ENCODE results near the gene DLX4. TPM values are rescaled to one million over a fixed set of nuclear protein-coding genes. Genes with fewer than 3 reads are reported as not detected.

The DLX4 gene
- total RNA-seq, 4 donors from 2014 or later = 0.37 TPM; not detected in 3

- DNase-seq (ENCODE audit: low spot score) (no peak), ATAC-seq (ENCODE audit: low FRiP score) (no peak)
- no peak for TF ChIP-seq CTCF (IDR thresholded peaks at IDR 0.05)
Measured at GRCh38 chr17:49996121-49996494, 27.1 kb downstream of the DLX4 start.

GRCh38 chr17:49996495-49997300 is 27.7 kb downstream of the DLX4 start:
- peak; percentile 48 for ATAC-seq (ENCODE audit: low FRiP score)
- DNase-seq (ENCODE audit: low spot score) = no peak
- TF ChIP-seq CTCF (IDR thresholded peaks at IDR 0.05) = peak in 2 of 3 donors; percentile 83 to 93

GRCh38 chr17:49997301-49997650 is 28.3 kb downstream of the DLX4 start:
- no peak for TF ChIP-seq CTCF (IDR thresholded peaks at IDR 0.05)
- ATAC-seq (ENCODE audit: low FRiP score) = no peak
- no peak for DNase-seq (ENCODE audit: low spot score)

GRCh38 chr17:49997773-49998703 is 29.0 kb downstream of the DLX4 start:
- TF ChIP-seq CTCF (IDR thresholded peaks at IDR 0.05) = peak in 1 of 3 donors; percentile 37
- ATAC-seq (ENCODE audit: low FRiP score) (peak; percentile 64), DNase-seq (ENCODE audit: low spot score) (peak; percentile 66)

- DNase-seq (ENCODE audit: low spot score) (no peak), ATAC-seq (ENCODE audit: low FRiP score) (no peak)
- TF ChIP-seq CTCF (IDR thresholded peaks at IDR 0.05) = no peak
Measured at GRCh38 chr17:49998836-49999511, 30.0 kb downstream of the DLX4 start.

GRCh38 chr17:50003911-50004310 is 34.9 kb downstream of the DLX4 start:
- ATAC-seq (ENCODE audit: low FRiP score) (no peak), DNase-seq (ENCODE audit: low spot score) (no peak)
- no peak for TF ChIP-seq CTCF (IDR thresholded peaks at IDR 0.05)
